Thyroid gland (tissue), 4 donors: ENCODE results near the gene FASN. TPM values are rescaled to one million over a fixed set of nuclear protein-coding genes. Genes with fewer than 3 reads are reported as not detected.

ENCODE experiments used
- DNase-seq, 2 donors: peaks; one replicate each; pipeline ENCODE4 v3.0.0-alpha.2; 2019
- H3K27ac ChIP-seq, 3 donors: fragments of 200-600 bp; sonication (generic); 1 replicate in 2 of 3; 2 replicates in 1 of 3; pipeline ENCODE4 v1.5.1; 2016 to 2019; ENCODE audit warnings: mild to moderate bottlenecking in 1 of 3, moderate library complexity in 1 of 3
- H3K27me3 ChIP-seq: fragments of 200-600 bp; sonication (generic); one replicate; pipeline ENCODE4 v1.5.1; 2019
- H3K36me3 ChIP-seq, 2 donors: fragments of 200-600 bp; sonication (generic); one replicate each; pipeline ENCODE4 v1.5.1; 2016 to 2019
- H3K4me1 ChIP-seq, 2 donors: fragments of 200-600 bp; sonication (generic); one replicate each; pipeline ENCODE4 v1.5.1; 2017 to 2019
- H3K4me3 ChIP-seq, 3 donors: fragments of 200-600 bp; sonication (generic); replicated peaks in 1 of 3; 1 replicate in 2 of 3; 2 replicates in 1 of 3; pipeline ENCODE4 v1.5.1; 2016; ENCODE audit warnings: mild to moderate bottlenecking in 1 of 3
- H3K9me3 ChIP-seq: fragments of 200-600 bp; sonication (generic); one replicate; pipeline ENCODE4 v1.5.1; 2017
- POLR2A ChIP-seq, 2 donors: fragments of 450-650 bp; IDR thresholded peaks; one replicate each; pipeline ENCODE4 v1.6.1; 2017; ENCODE audit warnings: antibody characterized with exemption in 2 of 2, mild to moderate bottlenecking in 2 of 2, moderate library complexity in 1 of 2
- WGBS, 2 donors: methylation state at CpG; one replicate each; pipeline ENCODE4 v1.1.5; 2017; 5-methylcytosine and 5-hydroxymethylcytosine counted together
- intact Hi-C: fragments of 100-400 bp; cut with DNase I; formaldehyde crosslinking; loops from one replicate; pipeline ENCODE4 v1.15.1; 2023
- total RNA-seq, 4 donors: library from RNA; depleted of rRNA; stranded (reverse); fragments of >200 nt; gene quantifications; one replicate each; pipeline ENCODE4 v1.2.3, GENCODE V29; 2016
- TF ChIP-seq, protein P1 (sequence below), 6 experiments: fragments of 200-600 bp in 3 of 6; fragments of 450-650 bp in 3 of 6; sonication (generic) in 3 of 6; IDR thresholded peaks; one replicate each; pipeline ENCODE4 v1.5.1; 2016 to 2019; ENCODE audit warnings: antibody characterized with exemption in 6 of 6, mild to moderate bottlenecking in 2 of 6, inconsistent platforms in 1 of 6, moderate library complexity in 1 of 6

The FASN gene
- total RNA-seq, 4 donors from 2014 or later: 23.5 to 92.5 (median 77.3) TPM

DNA sequence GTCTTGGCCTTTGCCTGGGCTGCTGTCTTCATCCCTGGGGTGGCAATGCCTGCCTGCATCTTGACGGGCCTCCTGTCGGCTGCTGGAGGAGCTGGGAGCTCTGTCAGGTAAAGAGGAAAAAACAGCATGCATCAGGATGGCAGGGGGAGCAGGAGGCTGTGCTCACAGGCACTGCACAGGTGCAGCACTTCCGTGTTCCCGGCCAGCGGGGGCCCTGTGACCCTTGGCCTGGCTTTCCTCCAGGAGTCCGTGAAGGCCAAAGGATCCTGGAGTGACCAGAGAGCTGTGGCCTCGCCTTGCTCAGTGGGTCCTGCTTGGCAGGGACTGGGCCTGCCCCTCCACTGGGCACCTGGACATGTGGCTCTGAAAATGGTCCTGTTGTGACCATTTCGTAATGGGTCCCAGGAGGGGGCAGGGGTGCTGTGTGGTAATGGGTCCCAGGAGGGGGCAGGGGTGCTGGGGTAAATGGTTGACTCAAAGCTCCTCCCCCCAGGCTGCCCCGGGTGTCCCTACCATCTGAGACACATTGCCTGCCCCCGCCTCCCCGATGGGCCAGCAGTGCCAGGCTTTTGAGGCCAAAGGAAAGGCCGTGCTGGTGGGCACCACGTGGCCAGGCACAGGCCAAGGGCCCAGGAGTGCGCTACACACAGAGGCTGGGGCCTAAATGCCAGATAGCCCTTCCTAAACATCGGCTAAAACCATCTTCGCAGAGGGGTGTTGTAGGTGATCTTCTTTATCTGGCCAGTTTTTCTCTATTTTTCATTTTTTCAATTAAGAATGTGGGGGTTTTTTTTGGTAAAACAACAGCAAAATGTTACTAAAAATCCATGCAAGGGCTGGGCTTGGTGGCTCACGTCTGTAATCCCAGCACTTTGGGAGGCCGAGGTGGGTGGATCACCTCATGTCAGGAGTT, 4.0 kb upstream of the FASN start:
- TF ChIP-seq, protein P1, sequence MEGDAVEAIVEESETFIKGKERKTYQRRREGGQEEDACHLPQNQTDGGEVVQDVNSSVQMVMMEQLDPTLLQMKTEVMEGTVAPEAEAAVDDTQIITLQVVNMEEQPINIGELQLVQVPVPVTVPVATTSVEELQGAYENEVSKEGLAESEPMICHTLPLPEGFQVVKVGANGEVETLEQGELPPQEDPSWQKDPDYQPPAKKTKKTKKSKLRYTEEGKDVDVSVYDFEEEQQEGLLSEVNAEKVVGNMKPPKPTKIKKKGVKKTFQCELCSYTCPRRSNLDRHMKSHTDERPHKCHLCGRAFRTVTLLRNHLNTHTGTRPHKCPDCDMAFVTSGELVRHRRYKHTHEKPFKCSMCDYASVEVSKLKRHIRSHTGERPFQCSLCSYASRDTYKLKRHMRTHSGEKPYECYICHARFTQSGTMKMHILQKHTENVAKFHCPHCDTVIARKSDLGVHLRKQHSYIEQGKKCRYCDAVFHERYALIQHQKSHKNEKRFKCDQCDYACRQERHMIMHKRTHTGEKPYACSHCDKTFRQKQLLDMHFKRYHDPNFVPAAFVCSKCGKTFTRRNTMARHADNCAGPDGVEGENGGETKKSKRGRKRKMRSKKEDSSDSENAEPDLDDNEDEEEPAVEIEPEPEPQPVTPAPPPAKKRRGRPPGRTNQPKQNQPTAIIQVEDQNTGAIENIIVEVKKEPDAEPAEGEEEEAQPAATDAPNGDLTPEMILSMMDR (IDR thresholded peaks at IDR 0.05): no peak
- Histone ChIP-seq H3K9me3 (no peaks in the 10 kb centered on the region), H3K36me3 (no peaks in the 10 kb centered on the region), H3K27me3 (no peaks in the 10 kb centered on the region), H3K27ac (peak overlapping the region; percentile 10 to 97 (median 12)), H3K4me3 (no peak overlapping the region), H3K4me1 (peaks cover 38 to 64% of the 10 kb centered on the region in 2 donors)
- no peak for DNase-seq
- intact Hi-C loops: loop anchor here (5.0 kb wide), 2 partner anchors 55 to 75 kb away; no protein-coding TSS in a partner anchor
- 79 to 85% methylated on average over 15 of the region's 18 CpGs for WGBS, 2 donors

DNA sequence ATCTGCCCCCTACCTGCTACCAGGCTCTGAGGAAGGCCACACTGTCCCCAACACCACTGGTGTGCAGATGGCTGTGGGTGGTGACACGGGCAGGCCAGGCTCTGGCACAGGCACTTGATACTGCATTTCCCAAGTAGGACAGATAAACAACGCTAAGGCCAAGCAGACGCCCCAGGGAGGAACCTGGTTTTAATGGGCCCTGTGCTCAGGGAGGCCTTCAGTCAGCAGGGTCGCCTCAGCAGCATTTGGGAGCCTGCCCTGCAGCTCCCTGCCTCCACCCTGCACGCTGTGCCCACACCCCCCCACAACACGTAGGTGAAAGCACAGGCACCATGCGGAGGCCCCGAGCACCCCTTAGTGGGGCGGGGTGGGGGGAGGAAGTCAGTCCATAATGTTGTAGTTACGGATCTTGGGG, 3.3 kb upstream of the FASN start:
- Histone ChIP-seq H3K27ac (no peak overlapping the region), H3K36me3 (no peaks in the 10 kb centered on the region), H3K4me3 (no peak overlapping the region), H3K4me1 (peaks cover 39 to 64% of the 10 kb centered on the region in 2 donors), H3K27me3 (no peaks in the 10 kb centered on the region), H3K9me3 (no peaks in the 10 kb centered on the region)
- peak in 1 of 2 donors; percentile 15 for DNase-seq
- WGBS, 2 donors: 81 to 90% methylated on average over 2 to 9 of the region's 10 CpGs
- intact Hi-C loops: loop anchor here (5.0 kb wide), 2 partner anchors 56 to 74 kb away; no protein-coding TSS in a partner anchor
- TF ChIP-seq, protein P1 (IDR thresholded peaks at IDR 0.05): no peak
- no peak for TF ChIP-seq POLR2A (IDR thresholded peaks at IDR 0.05)

DNA sequence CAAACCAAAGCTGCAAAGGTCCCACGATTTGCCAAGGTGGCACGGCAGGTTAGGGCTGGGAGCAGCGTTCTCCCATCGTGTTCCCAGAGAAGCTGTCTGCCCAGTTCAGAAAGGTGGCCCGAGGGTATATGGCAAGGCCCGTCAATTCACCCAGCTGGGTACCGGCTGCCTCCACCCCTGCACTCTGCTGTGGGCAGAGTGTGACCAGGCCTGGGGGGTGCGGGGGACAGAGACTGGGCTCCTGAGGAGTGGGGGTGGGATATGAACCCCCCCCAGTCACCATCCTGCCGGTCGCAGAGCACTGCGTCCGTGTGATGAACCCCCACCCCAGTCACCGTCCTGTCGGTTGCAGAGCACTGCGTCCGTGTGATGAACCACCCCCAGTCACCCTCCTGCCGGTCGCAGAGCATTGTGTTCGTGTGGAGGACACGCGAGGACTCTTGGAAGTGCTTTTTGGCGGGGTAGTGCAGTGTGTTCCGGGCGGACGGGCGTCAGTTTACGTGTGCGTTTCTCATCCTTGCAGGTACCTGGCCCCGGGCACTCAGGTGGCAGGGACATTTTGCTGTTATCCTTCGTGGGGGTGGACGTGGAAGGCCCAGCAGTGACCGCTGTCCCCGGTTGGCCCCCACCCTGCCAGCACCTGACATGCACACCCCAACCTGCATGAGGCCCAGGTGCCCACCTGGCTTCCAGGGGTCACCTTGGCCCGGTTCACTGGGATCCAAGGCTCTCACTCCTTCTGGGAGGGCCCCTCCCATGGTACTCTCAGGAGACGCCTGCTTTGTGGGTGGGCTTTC, 2.7 kb upstream of the FASN start:
- intact Hi-C loops: loop anchor here (5.0 kb wide), 2 partner anchors 57 to 73 kb away; no protein-coding TSS in a partner anchor
- Histone ChIP-seq H3K4me1 (peaks cover 34 to 59% of the 10 kb centered on the region in 2 donors), H3K27ac (peak overlapping the region in 1 of 3 donors; percentile 89)

DNA sequence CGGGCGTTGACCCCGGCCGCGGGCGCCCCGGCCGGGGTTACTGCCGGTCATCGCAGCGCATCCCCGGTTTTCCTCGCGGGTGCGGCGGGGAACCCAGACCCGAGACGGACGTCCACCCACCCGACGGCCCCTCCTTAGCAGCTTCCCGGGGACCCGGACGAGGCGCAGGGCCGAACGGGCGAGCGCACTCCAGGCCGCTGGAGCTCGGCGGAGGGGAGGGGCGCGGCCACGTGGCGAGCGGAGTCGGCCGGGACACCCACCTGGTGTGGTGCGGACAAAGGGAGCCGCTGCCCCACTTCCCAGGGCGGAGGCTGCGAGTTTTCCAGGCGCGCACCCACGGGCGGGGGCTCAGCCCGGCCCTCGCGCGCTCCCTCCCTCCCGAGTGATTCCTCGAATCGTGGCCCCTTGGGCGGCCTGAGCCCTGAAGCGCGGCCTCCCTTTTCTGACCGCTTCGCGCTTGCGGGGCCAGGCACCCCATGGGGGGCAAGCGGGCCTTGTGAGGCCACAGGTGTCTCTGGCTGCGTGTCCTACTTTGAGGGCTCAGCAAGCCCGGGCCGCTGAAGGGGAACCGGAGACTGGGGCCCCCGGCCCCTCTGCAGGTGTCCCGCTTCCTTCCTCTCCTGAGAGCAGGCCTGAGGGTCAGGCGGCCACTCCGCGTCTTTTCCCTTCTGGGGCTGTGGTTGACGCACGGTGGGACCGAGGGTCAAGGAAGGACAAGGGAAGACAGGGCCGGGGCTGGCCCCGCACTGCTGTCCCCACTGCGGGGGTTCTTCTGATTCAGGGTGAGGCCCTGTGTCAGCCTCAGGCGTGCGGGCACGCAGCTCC, 1.1 kb upstream of the FASN start:
- intact Hi-C loops: no loop called here
- DNase-seq: no peak
- H3K9me3 ChIP-seq: no peaks in the 10 kb centered on the region
- H3K27me3 ChIP-seq: no peaks in the 10 kb centered on the region
- 31 to 37% methylated on average over 7 to 31 of the region's 80 CpGs for WGBS, 2 donors
- no peak for TF ChIP-seq POLR2A (IDR thresholded peaks at IDR 0.05)
- TF ChIP-seq, protein P1 (IDR thresholded peaks at IDR 0.05): no peak
- peaks cover 29 to 50% of the 10 kb centered on the region in 2 donors for H3K4me1 ChIP-seq
- H3K4me3 ChIP-seq: peak overlapping the region; percentile 9 to 77 (median 10)
- peaks cover 13 to 14% of the 10 kb centered on the region in 2 donors for H3K36me3 ChIP-seq
- H3K27ac ChIP-seq: peak overlapping the region; percentile 89 to 97 (median 94)

More for the DNA sequence above, 2.7 kb upstream of the FASN start:
- DNase-seq: peak in 1 of 2 donors; percentile 11
- peaks cover 0 to 5% of the 10 kb centered on the region in 2 donors for H3K36me3 ChIP-seq
- WGBS, 2 donors: 89 to 94% methylated on average over 19 to 30 of the region's 35 CpGs
- no peaks in the 10 kb centered on the region for H3K9me3 ChIP-seq
- no peaks in the 10 kb centered on the region for H3K27me3 ChIP-seq
- TF ChIP-seq, protein P1 (IDR thresholded peaks at IDR 0.05): no peak
- TF ChIP-seq POLR2A (IDR thresholded peaks at IDR 0.05): no peak
- no peak overlapping the region for H3K4me3 ChIP-seq
